Adrenal gland (tissue), 12 donors: Measurements from ENCODE around the gene TCF19. TPM values are rescaled to one million over a fixed set of nuclear protein-coding genes. Genes with fewer than 3 reads are reported as not detected.

Experiments
- DNase-seq, 7 donors: peaks; one replicate each; pipeline ENCODE4 v3.0.0-alpha.2; 2019 to 2020
- H3K27ac ChIP-seq, 5 donors: fragments of 200-600 bp; sonication (generic) in 4 of 5; 1 replicate in 3 of 5; 2 replicates in 2 of 5; pipeline versions ENCODE4 v1.5.1 to v1.8.0; 2016 to 2020; ENCODE audit warnings: mild to moderate bottlenecking in 1 of 5
- H3K27me3 ChIP-seq: fragments of 200-600 bp; 2 replicates; pipeline ENCODE4 v1.8.0; 2021
- H3K36me3 ChIP-seq, 2 donors: fragments of 200-600 bp; replicated peaks in 1 of 2; 1 replicate in 1 of 2; 2 replicates in 1 of 2; pipeline versions ENCODE4 v1.5.1 to v1.8.0; 2018 to 2022
- H3K4me1 ChIP-seq, 2 donors: fragments of 200-600 bp; replicated peaks in 1 of 2; 1 replicate in 1 of 2; 2 replicates in 1 of 2; pipeline versions ENCODE4 v1.5.1 to v1.8.0; 2018 to 2021
- H3K4me3 ChIP-seq, 4 donors: fragments of 200-600 bp; sonication (generic) in 3 of 4; one replicate each; pipeline ENCODE4 v1.5.1; 2016 to 2018
- H3K9me3 ChIP-seq, 3 donors: fragments of 200-600 bp; sonication (generic) in 1 of 3; replicated peaks in 1 of 3; 1 replicate in 2 of 3; 2 replicates in 1 of 3; pipeline versions ENCODE4 v1.5.1 to v1.8.0; 2016 to 2021
- CTCF ChIP-seq, 6 experiments: fragments of 450-650 bp in 4 of 6; fragments of 200-600 bp in 2 of 6; sonication (generic) in 1 of 6; IDR thresholded peaks; 1 replicate in 5 of 6; 2 replicates in 1 of 6; pipeline versions ENCODE4 v1.5.1 to v1.8.0; 2016 to 2021; ENCODE audit warnings: antibody characterized with exemption in 6 of 6, mild to moderate bottlenecking in 2 of 6, moderate library complexity in 1 of 6
- POLR2A ChIP-seq, 2 donors: fragments of 450-650 bp; IDR thresholded peaks; one replicate each; pipeline ENCODE4 v1.6.1; 2017; ENCODE audit warnings: antibody characterized with exemption in 2 of 2, mild to moderate bottlenecking in 2 of 2, moderate library complexity in 1 of 2
- WGBS, 4 donors: extraction: QIAGEN DNeasy Blood & Tissue Kit in 2 of 4; methylation state at CpG; one replicate each; pipeline versions ENCODE4 v1.1.5 to v1.1.7; 2013 to 2017; 5-methylcytosine and 5-hydroxymethylcytosine counted together
- intact Hi-C, 2 donors: fragments of 100-400 bp; cut with DNase I; formaldehyde crosslinking; loops; one replicate each; pipeline versions ENCODE4 v1.14.1 to v1.15.0; 2022 to 2023
- polyA plus RNA-seq, 3 donors: library from polyadenylated mRNA; stranded (reverse); fragments of 200-250 nt in 2 of 3; fragments of 350-450 nt in 1 of 3; fragmentation: Illumina TruSeq in 1 of 3; extraction: RNeasy Lipid Tissue Mini Kit (QIAGEN cat#74804) in 1 of 3; gene quantifications; one replicate each; pipeline ENCODE4 v1.2.3, GENCODE V29; 2013 to 2014
- total RNA-seq, 9 donors: library from RNA; depleted of rRNA in 4 of 9; stranded (reverse); fragments of >200 nt in 4 of 9; fragments of 120-200 nt in 1 of 9; fragmentation: NEBNext Ultra II Directional in 1 of 9; extraction: Animal tissue kit (Norgen Biotek cat#: 25700) in 1 of 9; gene quantifications; one replicate each; pipeline versions ENCODE4 v1.1.0 to v1.2.4, GENCODE V29; 2013 to 2023
- donor health status: healthy with polysubstance abuse.
- donor health status: Bipolar disorder and iron deficiency.
- donor health status: DM: yes; HTN: yes; CAD: no.
- donor health status: DM: no; HTN: no; CAD: no.
- donor health status: DM: no; HTN: no; CAD: no.
- donor health status: DM: yes; HTN: yes; CAD: no.

Gene TCF19
- total and polyA plus RNA-seq, 12 donors = 1.8 to 8.4 (median 2.1) TPM

GRCh38 chr6:31152781-31153180, 5.6 kb upstream of the TCF19 start:
- intact Hi-C loops = no loop called here
- Histone ChIP-seq H3K9me3 (no peaks in the 10 kb centered on the region), H3K36me3 (peaks cover 0 to 2% of the 10 kb centered on the region in 2 donors), H3K4me1 (peaks cover 5% of the 10 kb centered on the region in 2 donors), H3K27ac (no peak overlapping the region), H3K4me3 (no peak overlapping the region), H3K27me3 (no peaks in the 10 kb centered on the region)
- WGBS, 4 donors = 88 to 93% (median 90%) methylated on average over 7 of the region's 7 CpGs
- DNase-seq = no peak
- TF ChIP-seq CTCF (IDR thresholded peaks at IDR 0.05) (no peak), POLR2A (IDR thresholded peaks at IDR 0.05) (no peak)

DNA sequence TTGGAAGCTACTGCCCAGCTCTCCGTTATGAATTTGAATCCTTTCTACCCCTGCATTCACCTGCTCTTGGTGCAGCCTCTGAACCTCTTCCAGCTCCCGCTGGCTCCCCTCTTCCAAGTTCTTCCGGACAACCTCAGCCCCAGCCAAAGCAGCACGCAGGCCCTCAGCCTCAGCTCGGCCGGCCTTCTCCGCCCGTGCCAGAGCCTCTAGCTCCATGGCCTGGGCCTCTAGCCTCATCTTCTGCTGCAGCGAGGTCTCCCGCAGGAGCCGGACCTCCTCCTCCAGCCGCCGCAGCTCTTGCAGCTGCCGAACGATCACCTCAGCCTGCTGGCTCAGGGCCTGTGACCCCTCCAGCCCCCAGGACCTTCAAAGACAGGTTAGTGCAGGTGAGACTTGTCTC, 4.0 kb upstream of the TCF19 start:
- intact Hi-C loops = no loop called here
- no peak for DNase-seq
- Histone ChIP-seq H3K4me3 (no peak overlapping the region), H3K27me3 (no peaks in the 10 kb centered on the region), H3K9me3 (no peaks in the 10 kb centered on the region), H3K4me1 (peaks cover 5 to 13% of the 10 kb centered on the region in 2 donors), H3K36me3 (peaks cover 0 to 2% of the 10 kb centered on the region in 2 donors), H3K27ac (no peak overlapping the region)
- TF ChIP-seq POLR2A (IDR thresholded peaks at IDR 0.05) (no peak), CTCF (IDR thresholded peaks at IDR 0.05) (no peak)
- WGBS, 4 donors = 83 to 97% (median 96%) methylated on average over 15 of the region's 15 CpGs

- Histone ChIP-seq H3K27ac (no peak overlapping the region), H3K27me3 (no peaks in the 10 kb centered on the region), H3K36me3 (peaks cover 0 to 2% of the 10 kb centered on the region in 2 donors), H3K4me1 (peaks cover 5 to 13% of the 10 kb centered on the region in 2 donors), H3K9me3 (no peaks in the 10 kb centered on the region), H3K4me3 (no peak overlapping the region)
- intact Hi-C loops = no loop called here
- WGBS, 4 donors = 91 to 98% (median 95%) methylated on average over 7 of the region's 7 CpGs
- no peak for TF ChIP-seq CTCF (IDR thresholded peaks at IDR 0.05)
- TF ChIP-seq POLR2A (IDR thresholded peaks at IDR 0.05) = no peak
- no peak for DNase-seq
Measured at GRCh38 chr6:31156641-31157040, 1.7 kb upstream of the TCF19 start.

GRCh38 chr6:31157513-31158139, 763 bp upstream of the TCF19 start, which contains the start of gene CCHCR1:
Gene CCHCR1, minus strand, starts transcription at chr6:31157802. Its CDS starts 202 bp downstream, at chr6:31157600.
- no peak for TF ChIP-seq CTCF (IDR thresholded peaks at IDR 0.05)
- TF ChIP-seq POLR2A (IDR thresholded peaks at IDR 0.05) = no peak
- Histone ChIP-seq H3K9me3 (no peaks in the 10 kb centered on the region), H3K27ac (peak within 1 kb of the TSS in 2 of 5 donors; percentile 47 to 78), H3K4me1 (peaks cover 5 to 13% of the 10 kb centered on the region in 2 donors), H3K27me3 (no peaks in the 10 kb centered on the region), H3K4me3 (peak within 1 kb of the TSS in 3 of 4 donors; percentile 53 to 70 (median 60)), H3K36me3 (peaks cover 0 to 2% of the 10 kb centered on the region in 2 donors)
- intact Hi-C loops = no loop called here
- 6 to 9% (median 7%) methylated on average over 14 of the region's 14 CpGs for WGBS, 4 donors
- DNase-seq = no peak
